Choroid plexus epithelial cell (primary cell): ENCODE measurements around the gene CLEC10A.

Experiments used
- DNase-seq: peaks from one replicate; pipeline ENCODE4 v3.0.0-alpha.2; 2010; ENCODE audit warnings: low read depth
- H3K4me3 ChIP-seq: 2 replicates; pipeline ENCODE4 v1.5.1; 2011; ENCODE audit warnings: low read depth, mild to moderate bottlenecking, control low read depth, low read length, moderate library complexity
- CTCF ChIP-seq: conservative IDR thresholded peaks from 2 replicates; pipeline ENCODE4 v1.5.1; 2011; ENCODE audit warnings: low read depth, mild to moderate bottlenecking, control low read depth, inconsistent platforms, low read length, moderate library complexity

Gene CLEC10A

GRCh38 chr17:7047566-7047965, 32.5 kb downstream of the CLEC10A start:
- DNase-seq = no peak
- no peak for TF ChIP-seq CTCF
- no peak overlapping the region for H3K4me3 ChIP-seq

- H3K4me3 ChIP-seq = peak overlapping the region; percentile 36
- DNase-seq = peak; percentile 45
These were observed 33.2 kb downstream of the CLEC10A start for GRCh38 chr17:7046725-7047397.

- H3K4me3 ChIP-seq = peak overlapping the region; percentile 36
- no peak for TF ChIP-seq CTCF
- peak; percentile 36 for DNase-seq
These were observed 33.8 kb downstream of the CLEC10A start for GRCh38 chr17:7046127-7046724.

GRCh38 chr17:7045492-7046126, 34.4 kb downstream of the CLEC10A start:
- peak; percentile 70 for TF ChIP-seq CTCF
- DNase-seq = peak; percentile 92
- H3K4me3 ChIP-seq = no peak overlapping the region

- no peak for TF ChIP-seq CTCF
- H3K4me3 ChIP-seq = peak within 1 kb of the TSS; percentile 53
- peak; percentile 84 for DNase-seq
These were observed 36.4 kb downstream of the CLEC10A start, which contains the start of gene SLC16A11 for GRCh38 chr17:7043497-7044198. SLC16A11 (minus strand) TSS chr17:7044092; CDS start chr17:7043513, 579 bp downstream.

GRCh38 chr17:7043182-7043496, 36.9 kb downstream of the CLEC10A start:
- no peak for DNase-seq
- H3K4me3 ChIP-seq = peak overlapping the region; percentile 53
- TF ChIP-seq CTCF = no peak

GRCh38 chr17:7042501-7043181, 37.4 kb downstream of the CLEC10A start:
- TF ChIP-seq CTCF = no peak
- DNase-seq = peak; percentile 40
- H3K4me3 ChIP-seq = peak overlapping the region; percentile 53
